Peyer's patch (tissue), 4 donors: Measurements from ENCODE around the gene TEK. TPM values are rescaled to one million over a fixed set of nuclear protein-coding genes. Genes with fewer than 3 reads are reported as not detected.

Experiments used
- DNase-seq, 3 donors: peaks; one replicate each; pipeline ENCODE4 v3.0.0-alpha.2; 2017 to 2019
- H3K27ac ChIP-seq, 4 donors: fragments of 200-600 bp; sonication (generic); one replicate each; pipeline ENCODE4 v1.5.1; 2016 to 2019
- H3K27me3 ChIP-seq, 2 donors: fragments of 200-600 bp; sonication (generic); one replicate each; pipeline ENCODE4 v1.5.1; 2019
- H3K36me3 ChIP-seq, 3 donors: fragments of 200-600 bp; sonication (generic); one replicate each; pipeline ENCODE4 v1.5.1; 2016 to 2019
- H3K4me1 ChIP-seq, 4 donors: fragments of 200-600 bp; sonication (generic); one replicate each; pipeline ENCODE4 v1.5.1; 2016 to 2019
- H3K4me3 ChIP-seq, 4 donors: fragments of 200-600 bp; sonication (generic); 1 replicate in 3 of 4; 2 replicates in 1 of 4; pipeline ENCODE4 v1.5.1; 2016 to 2019; ENCODE audit warnings: mild to moderate bottlenecking in 1 of 4
- H3K9me3 ChIP-seq, 4 donors: fragments of 200-600 bp; sonication (generic); one replicate each; pipeline ENCODE4 v1.5.1; 2016 to 2019; ENCODE audit warnings: mild to moderate bottlenecking in 1 of 4
- CTCF ChIP-seq, 6 experiments: fragments of 450-650 bp in 4 of 6; fragments of 200-600 bp in 2 of 6; sonication (generic) in 1 of 6; IDR thresholded peaks; one replicate each; pipeline ENCODE4 v1.5.1; 2017 to 2019; ENCODE audit warnings: antibody characterized with exemption in 6 of 6, mild to moderate bottlenecking in 3 of 6, moderate library complexity in 1 of 6
- POLR2A ChIP-seq, 2 donors: fragments of 450-650 bp; IDR thresholded peaks; one replicate each; pipeline ENCODE4 v1.5.1; 2017; ENCODE audit warnings: antibody characterized with exemption in 2 of 2, mild to moderate bottlenecking in 2 of 2, moderate library complexity in 2 of 2
- total RNA-seq, 4 donors: library from RNA; depleted of rRNA; stranded (reverse); fragments of >200 nt; gene quantifications; one replicate each; pipeline ENCODE4 v1.1.0, GENCODE V29; 2016

The TEK gene
- total RNA-seq, 4 donors from 2014 or later = 3.0 to 22.3 (median 4.3) TPM

- Histone ChIP-seq H3K4me1 (peaks cover 0 to 9% (median 0%) of the 10 kb centered on the region in 4 donors), H3K36me3 (no peaks in the 10 kb centered on the region), H3K27ac (peak overlapping the region in 1 of 4 donors; percentile 64), H3K4me3 (no peak overlapping the region), H3K9me3 (no peaks in the 10 kb centered on the region), H3K27me3 (no peaks in the 10 kb centered on the region)
- peak in 2 of 3 donors; percentile 51 to 57 for DNase-seq
- TF ChIP-seq CTCF (IDR thresholded peaks at IDR 0.05) = no peak
- no peak for TF ChIP-seq POLR2A (IDR thresholded peaks at IDR 0.05)
Observed at GRCh38 chr9:27125030-27125429, 16.0 kb downstream of the TEK start.

DNA sequence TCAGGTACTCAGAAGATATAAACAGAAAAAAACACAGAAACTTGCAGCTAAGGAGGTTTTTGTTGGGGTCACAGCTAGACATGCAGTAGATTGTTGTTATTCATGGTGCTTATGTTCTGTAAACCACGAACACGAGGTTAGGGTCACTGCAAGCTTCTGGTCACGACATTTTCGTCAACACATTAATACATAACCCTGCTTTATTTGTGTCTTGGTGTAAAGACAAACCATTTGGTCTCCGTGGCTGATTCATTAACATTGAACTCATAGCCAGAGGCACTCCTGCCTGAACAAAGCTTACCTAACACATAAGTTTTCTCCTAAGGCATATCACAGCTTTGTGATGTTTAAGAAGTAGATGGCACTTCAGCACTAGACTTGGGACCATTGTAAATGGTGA, 16.9 kb downstream of the TEK start:
- Histone ChIP-seq H3K4me3 (no peak overlapping the region), H3K9me3 (no peaks in the 10 kb centered on the region), H3K27ac (peak overlapping the region in 1 of 4 donors; percentile 64), H3K27me3 (no peaks in the 10 kb centered on the region), H3K4me1 (peaks cover 0 to 9% (median 0%) of the 10 kb centered on the region in 4 donors), H3K36me3 (no peaks in the 10 kb centered on the region)
- TF ChIP-seq POLR2A (IDR thresholded peaks at IDR 0.05) (no peak), CTCF (IDR thresholded peaks at IDR 0.05) (no peak)
- no peak for DNase-seq

- DNase-seq = no peak
- TF ChIP-seq CTCF (IDR thresholded peaks at IDR 0.05) (no peak), POLR2A (IDR thresholded peaks at IDR 0.05) (no peak)
- Histone ChIP-seq H3K27ac (no peak overlapping the region), H3K27me3 (no peaks in the 10 kb centered on the region), H3K36me3 (no peaks in the 10 kb centered on the region), H3K4me1 (peaks cover 0 to 9% (median 0%) of the 10 kb centered on the region in 4 donors), H3K9me3 (no peaks in the 10 kb centered on the region), H3K4me3 (no peak overlapping the region)
Observed at GRCh38 chr9:27126670-27127069, 17.6 kb downstream of the TEK start.

DNA sequence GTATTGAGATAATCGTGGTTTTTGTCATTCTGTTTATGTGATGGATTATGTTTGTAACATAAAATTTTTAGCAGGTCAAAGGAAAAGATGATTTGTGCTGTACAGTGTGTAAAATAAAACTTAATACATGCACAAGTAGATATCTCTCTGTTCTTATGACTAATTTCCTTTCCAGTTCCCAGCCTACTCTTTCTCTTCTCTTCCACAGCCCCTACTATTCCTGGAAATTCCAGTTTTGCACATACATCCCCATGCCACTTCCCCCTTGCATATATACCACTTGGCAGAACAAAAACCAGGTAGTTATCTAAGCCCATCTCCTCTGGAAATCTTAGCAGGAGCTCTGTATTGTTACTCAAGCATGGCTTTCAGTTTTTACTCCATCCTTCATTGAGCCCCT, 20.2 kb downstream of the TEK start:
- Histone ChIP-seq H3K27ac (no peak overlapping the region), H3K27me3 (no peaks in the 10 kb centered on the region), H3K9me3 (no peaks in the 10 kb centered on the region), H3K4me3 (no peak overlapping the region), H3K4me1 (peaks cover 0 to 9% (median 0%) of the 10 kb centered on the region in 4 donors), H3K36me3 (no peaks in the 10 kb centered on the region)
- TF ChIP-seq POLR2A (IDR thresholded peaks at IDR 0.05) (no peak), CTCF (IDR thresholded peaks at IDR 0.05) (no peak)
- no peak for DNase-seq

- H3K9me3 ChIP-seq = no peaks in the 10 kb centered on the region
- H3K27me3 ChIP-seq = no peaks in the 10 kb centered on the region
- no peak for DNase-seq
- TF ChIP-seq POLR2A (IDR thresholded peaks at IDR 0.05) = no peak
- TF ChIP-seq CTCF (IDR thresholded peaks at IDR 0.05) = no peak
- H3K36me3 ChIP-seq = no peaks in the 10 kb centered on the region
- no peak overlapping the region for H3K27ac ChIP-seq
- no peak overlapping the region for H3K4me3 ChIP-seq
- H3K4me1 ChIP-seq = no peaks in the 10 kb centered on the region
Observed at GRCh38 chr9:27131731-27132130, 22.7 kb downstream of the TEK start.

- DNase-seq = no peak
- TF ChIP-seq CTCF (IDR thresholded peaks at IDR 0.05) (no peak), POLR2A (IDR thresholded peaks at IDR 0.05) (no peak)
- Histone ChIP-seq H3K9me3 (no peaks in the 10 kb centered on the region), H3K36me3 (no peaks in the 10 kb centered on the region), H3K27ac (no peak overlapping the region), H3K27me3 (no peaks in the 10 kb centered on the region), H3K4me1 (no peaks in the 10 kb centered on the region), H3K4me3 (no peak overlapping the region)
Observed at GRCh38 chr9:27133817-27134216, 24.8 kb downstream of the TEK start.
